Thyroid gland (tissue), 4 donors: ENCODE data around the gene ZNF705A.

Source experiments
- CTCF ChIP-seq, 6 experiments: fragments of 200-600 bp in 3 of 6; fragments of 450-650 bp in 3 of 6; sonication (generic) in 3 of 6; IDR thresholded peaks; one replicate each; pipeline ENCODE4 v1.5.1; 2016 to 2019; ENCODE audit warnings: antibody characterized with exemption in 6 of 6, mild to moderate bottlenecking in 2 of 6, inconsistent platforms in 1 of 6, moderate library complexity in 1 of 6
- POLR2A ChIP-seq, 2 donors: fragments of 450-650 bp; IDR thresholded peaks; one replicate each; pipeline ENCODE4 v1.6.1; 2017; ENCODE audit warnings: antibody characterized with exemption in 2 of 2, mild to moderate bottlenecking in 2 of 2, moderate library complexity in 1 of 2

GRCh38 chr12:8145754-8146441 is 10.9 kb upstream of the ZNF705A start:
- TF ChIP-seq CTCF (IDR thresholded peaks at IDR 0.05), result no peak
- no peak for TF ChIP-seq POLR2A (IDR thresholded peaks at IDR 0.05)
